Left kidney (tissue), 8 donors: ENCODE measurements around the gene ANGPTL2. TPM values are rescaled to one million over a fixed set of nuclear protein-coding genes. Genes with fewer than 3 reads are reported as not detected.
"Not testable (repeated sequence)": the region's sequence is repeated elsewhere in the genome, so short reads cannot be mapped to it uniquely, and the experiment has no call there.

ENCODE experiments used
- DNase-seq: peaks from one replicate; pipeline ENCODE4 v3.0.0-alpha.2; 2013
- long read RNA-seq, 8 donors: transcript quantifications; one replicate each; lab custom pipeline, GENCODE V29; 2026
- polyA plus RNA-seq: library from polyadenylated mRNA; unstranded; fragments of 120-200 nt; gene quantifications from one replicate; pipeline ENCODE4 v1.2.1, GENCODE V29; 2013; ENCODE audit not compliant: insufficient read length

ANGPTL2 gene, protein sequence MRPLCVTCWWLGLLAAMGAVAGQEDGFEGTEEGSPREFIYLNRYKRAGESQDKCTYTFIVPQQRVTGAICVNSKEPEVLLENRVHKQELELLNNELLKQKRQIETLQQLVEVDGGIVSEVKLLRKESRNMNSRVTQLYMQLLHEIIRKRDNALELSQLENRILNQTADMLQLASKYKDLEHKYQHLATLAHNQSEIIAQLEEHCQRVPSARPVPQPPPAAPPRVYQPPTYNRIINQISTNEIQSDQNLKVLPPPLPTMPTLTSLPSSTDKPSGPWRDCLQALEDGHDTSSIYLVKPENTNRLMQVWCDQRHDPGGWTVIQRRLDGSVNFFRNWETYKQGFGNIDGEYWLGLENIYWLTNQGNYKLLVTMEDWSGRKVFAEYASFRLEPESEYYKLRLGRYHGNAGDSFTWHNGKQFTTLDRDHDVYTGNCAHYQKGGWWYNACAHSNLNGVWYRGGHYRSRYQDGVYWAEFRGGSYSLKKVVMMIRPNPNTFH
- polyA plus RNA-seq, result 8.1 TPM
- long read RNA-seq, donor 1, partial matches to known transcripts, result 0 of 2 reads
- long read RNA-seq, donor 1, other reads (novel, unspliced or antisense), result 0 of 2 reads
- long read RNA-seq, donor 2, partial matches to known transcripts, result 0 of 2 reads
- long read RNA-seq, donor 2, other reads (novel, unspliced or antisense), result 0 of 2 reads
- long read RNA-seq, donor 3, partial matches to known transcripts, result 0 of 4 reads
- long read RNA-seq, donor 3, other reads (novel, unspliced or antisense), result 0 of 4 reads
- long read RNA-seq, donor 4, result 0 reads
- long read RNA-seq, donor 5, result 0 reads
- long read RNA-seq, donor 6, partial matches to known transcripts, result 11 of 11 reads
- long read RNA-seq, donor 6, other reads (novel, unspliced or antisense), result 0 of 11 reads
- long read RNA-seq, donor 7, partial matches to known transcripts, result 0 of 4 reads
- long read RNA-seq, donor 7, other reads (novel, unspliced or antisense), result 0 of 4 reads
- long read RNA-seq, donor 8, partial matches to known transcripts, result 0 of 1 reads
- long read RNA-seq, donor 8, other reads (novel, unspliced or antisense), result 0 of 1 reads

DNA sequence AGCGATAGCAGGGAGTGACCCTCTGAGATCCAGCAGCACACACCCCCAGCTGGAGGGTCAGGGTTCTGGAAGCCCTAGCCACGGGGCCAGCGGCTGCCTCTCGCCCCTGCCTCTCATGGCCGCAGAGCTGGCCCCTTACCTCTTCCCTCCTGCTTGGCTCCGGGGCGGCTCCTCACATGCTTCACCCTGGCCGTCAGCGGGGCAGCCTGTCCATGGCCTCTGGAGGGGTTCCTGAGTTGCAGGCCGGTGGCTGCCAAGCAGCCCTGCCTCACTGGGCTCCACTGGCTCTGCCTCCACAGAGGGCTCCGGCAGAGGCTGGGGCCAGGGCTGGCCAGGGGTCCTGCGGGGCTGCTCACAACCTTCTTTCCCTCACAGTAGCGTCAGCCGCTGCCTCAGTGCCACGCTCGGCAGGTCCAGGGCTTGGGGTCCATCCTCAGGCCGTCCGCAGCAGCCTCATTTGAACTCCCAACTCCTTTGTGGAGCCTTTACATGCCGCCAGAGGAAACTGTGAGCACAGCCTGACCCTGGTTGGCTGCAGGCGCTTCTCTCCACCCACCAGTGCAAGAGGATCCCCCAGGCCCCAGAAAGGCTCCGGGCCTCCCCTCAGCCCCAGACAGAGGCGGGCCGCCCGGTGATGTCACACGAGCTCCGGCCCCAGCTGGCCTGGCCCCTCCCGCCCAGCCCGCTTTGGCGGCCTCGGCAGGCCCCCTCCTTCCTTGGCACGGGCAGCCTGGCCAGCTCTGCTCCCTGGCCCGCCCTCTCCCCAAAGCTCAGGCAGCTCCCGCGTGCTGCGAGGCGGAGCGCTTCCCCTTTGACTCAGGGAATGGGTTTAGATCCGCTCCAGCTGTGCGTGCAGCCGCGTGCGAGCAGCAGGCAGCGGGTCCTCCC, at the start of gene ANGPTL2:
ANGPTL2 (minus strand) TSS at position 460 of the 888 bp plus-strand sequence. CDS start 13,904 bp downstream, outside the sequence.
- peak; percentile 88 for DNase-seq

DNA sequence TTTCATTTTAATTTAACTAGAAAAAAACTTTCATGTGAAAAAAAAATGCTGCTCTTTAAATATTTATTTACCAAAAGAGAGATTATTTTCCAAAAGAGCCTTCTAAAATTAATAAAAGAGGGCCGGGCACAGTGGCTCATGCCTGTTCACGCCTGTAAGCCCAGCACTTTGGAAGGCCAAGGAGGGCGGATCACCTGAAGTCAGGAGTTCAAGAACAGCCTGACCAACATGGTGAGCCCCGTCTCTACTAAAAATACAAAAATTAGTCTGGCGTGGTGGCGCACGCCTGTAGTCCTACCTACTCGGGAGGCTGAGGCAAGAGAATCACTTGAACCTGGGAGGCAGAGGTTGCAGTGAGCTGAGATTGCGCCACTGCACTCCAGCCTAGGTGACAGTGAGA, 48.9 kb upstream of the ANGPTL2 start:
- DNase-seq, result not testable (repeated sequence)

DNA sequence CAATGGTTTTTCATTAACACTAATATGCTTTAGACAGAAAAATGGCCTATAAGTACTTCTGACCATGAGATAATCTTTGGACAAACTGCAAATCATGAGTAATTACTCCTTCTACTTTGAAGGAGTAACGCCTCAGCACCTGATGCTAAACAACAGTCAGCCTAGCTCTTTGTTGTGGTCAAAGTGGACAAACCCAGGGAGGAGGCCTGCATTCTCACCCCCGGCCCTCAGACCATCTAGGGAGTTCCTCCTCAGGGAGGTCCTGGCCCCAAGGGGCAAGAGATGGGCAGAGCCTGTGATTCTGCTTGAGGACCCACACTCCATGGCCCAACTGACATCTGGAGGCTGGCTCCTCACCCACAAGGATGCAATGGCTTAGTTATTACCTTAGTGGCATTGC, 48.2 kb upstream of the ANGPTL2 start:
- DNase-seq, result no peak

DNA sequence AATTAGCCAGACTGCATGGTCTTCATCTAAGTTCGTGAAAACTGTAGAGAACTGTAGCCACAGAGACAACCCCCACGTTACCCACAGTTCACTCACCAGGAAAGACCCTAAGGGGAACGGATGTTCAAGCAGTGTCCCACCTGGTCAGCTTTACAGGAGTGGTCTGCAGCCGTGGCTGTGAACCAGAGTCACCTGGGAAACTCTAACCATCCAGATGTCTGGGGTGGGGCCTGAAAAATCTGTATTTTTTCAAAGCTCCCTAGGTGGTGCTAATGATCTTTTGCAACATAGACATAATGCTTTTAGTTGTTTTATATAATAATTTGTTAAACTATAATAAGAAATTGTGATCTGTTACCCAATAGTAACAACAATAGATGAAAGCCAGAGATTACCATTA, 47.7 kb upstream of the ANGPTL2 start:
- no peak for DNase-seq

DNA sequence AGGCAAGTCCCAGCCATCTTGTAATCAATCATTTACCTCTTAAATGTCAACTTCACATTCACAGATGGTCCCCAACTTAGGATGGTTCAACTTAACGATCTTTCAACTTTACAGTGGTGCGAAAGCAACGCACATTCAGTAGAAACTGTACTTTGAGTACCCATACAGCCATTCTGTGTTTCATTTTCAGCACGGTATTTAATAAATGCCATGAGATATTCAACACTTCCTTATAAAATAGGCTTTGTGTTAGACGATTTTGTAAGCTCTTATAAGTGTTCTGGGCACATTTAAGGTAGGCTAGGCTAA, 47.1 kb upstream of the ANGPTL2 start:
- no peak for DNase-seq

DNA sequence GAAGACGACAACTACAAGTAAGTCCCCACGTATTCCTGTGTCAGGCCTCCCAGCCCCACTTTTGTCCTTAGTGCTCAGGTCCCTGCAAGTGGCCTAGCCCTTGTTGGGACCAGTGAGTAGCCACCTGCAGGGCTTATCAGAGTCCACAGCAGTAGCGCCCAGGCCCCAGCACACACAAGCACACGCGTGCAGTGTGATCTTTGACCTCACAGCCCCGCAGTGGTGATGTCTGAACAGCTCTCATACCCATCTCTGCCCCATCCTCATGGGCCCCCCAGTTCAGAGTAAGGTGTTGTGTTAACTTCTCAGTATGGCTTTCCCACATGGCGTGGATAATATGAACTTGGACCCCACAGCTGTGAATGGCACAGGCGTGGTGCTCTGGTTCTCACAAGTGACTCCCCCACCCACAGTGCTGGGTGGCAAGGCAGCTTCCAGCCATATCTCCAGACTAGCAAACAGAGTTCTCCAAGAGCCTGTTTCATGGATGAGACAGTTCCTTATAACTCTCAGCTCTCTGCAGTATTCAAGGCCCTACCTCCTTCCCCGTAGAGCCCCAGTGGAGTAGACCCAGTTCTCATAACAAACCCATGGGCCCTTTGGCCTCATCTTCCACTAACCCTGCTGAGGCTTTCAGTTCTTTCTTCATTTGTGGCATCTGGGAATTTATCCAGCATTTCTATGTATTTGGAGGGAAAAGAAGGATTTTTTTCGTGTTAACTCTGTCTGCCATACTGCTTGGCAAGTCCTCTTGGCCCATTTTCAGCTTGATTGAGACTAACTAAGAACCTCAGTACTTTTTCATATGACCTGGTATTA, 46.5 kb upstream of the ANGPTL2 start:
- DNase-seq, result no peak

DNA sequence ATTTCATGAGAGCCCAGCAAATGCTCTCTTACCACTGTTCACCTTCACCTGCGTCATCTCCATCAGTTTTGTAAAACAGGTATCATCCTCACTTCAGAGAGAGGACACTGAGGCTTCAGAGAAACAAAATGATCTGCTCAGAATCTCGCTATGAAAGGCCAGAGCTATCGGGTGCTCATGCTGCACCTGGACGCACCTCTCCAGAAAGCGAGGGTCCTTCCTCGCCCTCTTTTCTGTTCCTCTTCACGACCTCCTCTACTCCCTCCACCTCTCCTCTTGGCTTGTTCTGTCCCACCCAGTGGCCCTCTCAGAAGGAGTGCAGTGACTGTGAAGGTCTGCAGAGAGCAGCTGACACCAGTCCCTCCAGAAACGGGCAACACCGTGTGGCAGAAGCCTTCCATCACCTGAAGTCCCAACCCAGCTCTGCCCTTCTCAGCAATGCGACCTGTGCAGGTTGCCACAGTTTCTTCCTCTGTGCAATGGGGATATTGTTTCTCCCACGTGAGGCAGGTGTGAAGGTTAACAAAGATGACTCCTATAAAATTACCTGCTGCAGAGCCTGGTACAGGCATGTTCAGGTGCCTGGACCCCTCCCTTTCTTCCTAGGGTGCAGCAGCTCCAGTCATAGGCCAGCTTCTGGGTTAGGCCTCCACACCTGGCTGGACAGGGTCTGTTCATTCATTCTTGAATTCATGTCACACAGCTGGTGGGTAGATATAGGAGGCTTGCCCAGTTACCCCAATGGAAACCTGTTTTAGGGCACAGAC, 45.3 kb upstream of the ANGPTL2 start:
- no peak for DNase-seq

DNA sequence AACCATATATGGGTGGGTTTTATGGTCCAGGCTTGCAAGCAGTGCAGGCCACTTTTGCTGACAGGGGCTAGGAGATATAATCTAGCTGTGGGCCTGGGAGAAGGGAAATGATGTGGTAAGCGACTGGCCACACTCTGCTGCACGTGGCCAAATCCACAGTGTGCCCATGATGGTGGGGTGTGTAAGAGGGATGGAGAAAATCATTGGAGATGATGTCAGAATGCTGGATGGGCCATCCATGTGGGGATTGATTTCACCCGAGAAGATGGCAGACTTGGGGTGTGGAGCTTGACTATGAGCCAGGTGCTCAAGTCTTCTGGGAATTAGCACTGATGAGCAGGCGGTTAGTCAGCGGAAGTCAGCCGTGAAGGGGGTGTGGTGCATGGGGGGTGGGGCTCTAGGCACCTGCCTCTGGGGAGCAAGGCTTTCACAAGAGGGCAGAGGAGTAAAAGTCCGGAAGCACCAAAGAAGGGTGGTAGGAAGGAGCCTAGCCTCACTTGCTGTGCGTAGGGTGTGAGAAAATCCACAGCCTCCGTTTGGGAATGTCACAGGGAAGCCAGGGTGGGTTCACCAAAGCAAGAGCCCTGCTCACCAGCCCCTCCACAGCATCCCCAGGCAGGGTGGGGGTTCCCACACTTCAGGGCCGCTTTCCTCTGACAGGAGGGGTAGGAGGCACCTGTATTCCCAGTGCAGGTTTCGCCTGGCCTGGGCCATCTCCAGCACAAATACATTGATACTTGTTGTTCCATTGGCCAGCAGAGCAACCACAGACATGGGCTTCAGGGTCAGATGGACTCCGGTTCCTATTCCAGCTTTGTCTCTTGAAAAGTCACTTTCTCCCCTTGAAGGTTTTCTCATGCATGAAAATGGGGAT, 44.5 kb upstream of the ANGPTL2 start:
- no peak for DNase-seq

DNA sequence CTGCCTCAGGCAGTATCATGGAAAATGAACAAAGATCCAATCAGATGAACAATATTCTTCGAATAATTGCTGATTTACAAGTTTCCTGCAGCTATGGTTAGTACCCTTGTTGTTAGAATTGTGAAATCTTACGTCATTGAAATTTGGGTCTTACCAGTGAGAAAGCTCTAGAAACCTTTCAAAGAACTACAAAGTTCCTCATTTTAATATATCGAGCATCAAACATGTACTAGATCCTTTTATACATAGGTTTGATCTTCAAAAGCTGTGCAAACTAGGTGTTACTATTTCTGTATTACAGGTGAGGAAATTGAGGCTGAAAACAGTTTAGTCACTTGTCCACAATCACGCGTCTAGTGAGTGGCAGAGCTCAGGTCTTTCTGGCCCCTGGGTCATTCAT, 43.7 kb upstream of the ANGPTL2 start:
- DNase-seq, result no peak

DNA sequence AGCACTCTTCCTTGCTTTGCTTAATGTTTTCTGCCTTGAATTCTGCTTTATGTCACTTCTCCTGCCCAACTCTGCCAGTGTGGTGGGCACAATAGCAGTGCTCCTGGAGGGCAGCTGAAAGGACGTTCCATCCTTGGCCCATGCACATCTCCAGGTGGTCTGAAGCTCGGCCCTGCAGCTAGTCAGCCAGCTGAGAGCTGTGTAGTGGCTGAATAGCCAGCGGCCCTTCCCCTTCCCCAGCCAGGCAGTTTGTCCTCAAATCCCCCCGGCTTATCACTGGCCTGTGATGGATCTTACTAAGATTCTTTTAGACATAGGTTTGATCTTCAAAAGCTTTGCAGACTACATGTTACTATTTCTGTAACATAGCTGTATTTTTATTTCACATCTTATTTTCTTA, 42.7 kb upstream of the ANGPTL2 start:
- no peak for DNase-seq

DNA sequence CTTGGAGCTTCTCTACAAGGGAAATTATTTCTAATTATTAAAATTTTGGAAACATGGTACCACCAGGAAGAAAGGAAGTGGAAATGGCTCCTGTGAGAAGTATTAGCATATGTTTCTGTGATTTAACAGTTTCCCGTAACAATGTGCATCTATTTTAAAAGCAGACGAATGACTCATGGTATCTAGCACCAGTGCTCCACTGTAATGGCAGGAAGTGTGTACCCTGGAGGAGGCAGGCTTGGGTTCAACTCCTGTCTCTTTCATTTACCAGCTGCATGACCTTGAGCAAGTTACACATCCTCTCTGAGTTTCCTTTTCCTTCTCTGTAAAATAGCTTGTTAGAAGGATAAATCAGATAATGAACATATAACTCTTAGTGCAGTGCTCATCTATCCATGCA, 41.0 kb upstream of the ANGPTL2 start:
- no peak for DNase-seq

DNA sequence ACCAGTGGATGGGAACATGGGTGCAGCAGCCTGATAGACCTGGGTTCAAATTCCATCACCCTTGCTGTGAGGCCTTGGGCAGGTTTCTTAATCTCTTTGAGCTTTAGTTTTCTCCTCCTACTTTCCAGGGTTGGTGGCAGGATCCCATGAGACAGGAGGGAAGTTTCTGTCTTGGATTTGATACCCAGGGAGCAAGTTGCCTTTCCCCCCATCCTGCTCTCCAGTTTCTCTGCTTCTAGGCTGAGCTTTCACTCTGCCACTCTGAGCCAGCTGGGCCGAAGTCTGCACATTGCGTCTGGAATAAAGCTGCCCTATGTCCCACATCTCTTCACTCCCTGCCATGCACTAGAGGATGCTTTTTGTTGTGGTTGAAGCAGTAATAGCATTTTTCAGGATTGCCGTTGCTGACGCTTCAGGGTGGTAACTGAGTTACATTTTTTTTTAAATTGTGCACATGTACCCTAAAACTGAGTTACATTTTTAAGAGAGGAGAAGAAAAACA, 40.5 kb upstream of the ANGPTL2 start:
- DNase-seq, result no peak

DNA sequence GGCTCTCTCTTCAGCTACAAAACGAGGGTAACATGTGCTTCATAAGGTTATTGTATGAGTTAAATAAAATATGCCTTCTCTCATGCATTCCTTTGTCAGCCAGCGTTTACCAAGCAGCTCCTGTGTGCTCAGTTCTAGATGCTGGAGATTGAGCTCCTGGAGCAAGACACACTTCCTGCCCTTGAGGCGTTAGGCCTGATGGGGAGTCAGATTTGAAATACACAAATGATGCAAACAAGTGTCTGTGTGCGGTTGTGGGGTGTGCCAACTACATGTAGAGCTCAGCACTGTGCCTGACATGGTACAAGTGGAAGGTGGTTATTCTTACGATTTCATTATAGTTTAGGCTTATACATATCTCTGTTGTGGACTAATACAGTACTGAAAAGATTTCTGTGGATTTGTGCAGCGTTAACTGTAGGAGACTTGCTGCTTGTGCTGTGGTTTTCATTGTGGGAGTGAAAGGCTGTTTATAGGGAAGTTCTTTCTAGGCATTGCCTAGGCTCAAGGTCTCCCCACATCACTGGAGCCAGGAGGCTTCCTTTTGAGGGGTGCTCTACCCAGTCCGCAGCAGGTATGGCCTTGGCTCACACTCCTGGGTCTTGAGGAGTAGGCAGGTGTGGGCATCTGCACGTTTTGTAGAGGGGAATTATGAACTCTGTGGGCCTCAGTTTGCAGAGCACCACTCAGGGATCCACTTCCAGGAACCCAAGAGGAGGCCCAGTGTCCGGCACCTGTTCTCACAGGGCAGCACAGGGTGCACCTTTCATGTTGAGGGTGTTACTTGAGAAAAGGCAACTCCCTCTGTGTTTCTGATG, 39.8 kb upstream of the ANGPTL2 start:
- DNase-seq, result no peak

DNA sequence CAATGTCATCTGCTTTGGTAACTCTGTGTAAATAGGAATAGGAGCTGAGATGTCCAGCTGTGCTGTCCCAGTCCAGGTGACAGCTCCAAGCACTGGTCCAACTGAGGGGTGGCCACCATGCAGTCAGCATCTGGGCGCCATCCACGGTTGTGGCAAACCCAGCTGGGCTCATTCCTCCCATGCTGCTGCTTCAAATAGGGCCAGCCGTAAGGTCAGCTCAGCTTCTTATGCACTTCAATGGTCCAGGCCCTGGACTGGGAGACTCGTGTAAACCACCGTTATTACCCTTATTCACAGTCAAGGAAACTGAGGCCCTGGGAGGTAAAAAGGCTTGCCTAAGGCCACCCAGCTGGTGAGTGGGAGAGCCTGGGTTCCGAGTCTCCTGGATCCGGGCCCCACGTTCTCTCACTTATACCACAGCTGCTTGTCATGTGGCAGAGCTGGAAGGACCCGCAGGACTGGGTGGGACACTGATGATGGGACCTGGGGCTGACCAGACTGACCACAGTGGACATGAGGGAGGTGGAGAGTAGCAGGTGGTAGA, 38.7 kb upstream of the ANGPTL2 start:
- DNase-seq, result no peak

DNA sequence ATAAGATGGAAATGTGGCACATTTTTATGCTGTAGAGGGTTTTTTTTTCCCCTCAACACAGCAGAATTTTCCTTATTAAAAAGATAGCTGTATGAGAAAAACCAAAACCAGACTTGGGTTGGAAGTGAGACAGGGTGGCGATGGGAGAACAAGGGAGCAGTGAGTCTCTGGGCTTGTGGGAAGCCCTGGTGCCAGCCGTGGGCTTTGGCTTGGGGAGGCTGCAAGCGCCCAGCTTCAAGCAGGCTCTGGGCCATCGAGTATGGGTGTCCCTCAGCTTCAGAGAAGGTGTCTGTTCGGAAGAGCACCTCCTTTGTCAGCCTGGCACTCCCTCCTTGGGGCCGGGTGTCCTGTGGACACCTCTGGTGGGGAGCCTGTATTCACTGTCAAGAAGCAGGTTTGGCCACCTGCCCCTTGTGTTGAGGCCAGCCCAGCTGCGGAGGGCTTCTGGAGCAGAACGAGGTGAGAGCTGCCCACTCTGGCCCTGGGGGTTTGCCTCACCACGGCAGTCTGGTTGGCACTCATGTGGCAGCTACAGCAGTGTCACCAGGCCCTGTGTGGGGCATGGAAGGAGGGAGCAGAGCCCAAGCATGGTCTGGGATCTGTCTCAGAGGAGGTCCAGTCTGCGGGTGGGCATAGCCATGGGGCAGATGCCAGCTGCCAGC, 37.6 kb upstream of the ANGPTL2 start:
- no peak for DNase-seq

DNA sequence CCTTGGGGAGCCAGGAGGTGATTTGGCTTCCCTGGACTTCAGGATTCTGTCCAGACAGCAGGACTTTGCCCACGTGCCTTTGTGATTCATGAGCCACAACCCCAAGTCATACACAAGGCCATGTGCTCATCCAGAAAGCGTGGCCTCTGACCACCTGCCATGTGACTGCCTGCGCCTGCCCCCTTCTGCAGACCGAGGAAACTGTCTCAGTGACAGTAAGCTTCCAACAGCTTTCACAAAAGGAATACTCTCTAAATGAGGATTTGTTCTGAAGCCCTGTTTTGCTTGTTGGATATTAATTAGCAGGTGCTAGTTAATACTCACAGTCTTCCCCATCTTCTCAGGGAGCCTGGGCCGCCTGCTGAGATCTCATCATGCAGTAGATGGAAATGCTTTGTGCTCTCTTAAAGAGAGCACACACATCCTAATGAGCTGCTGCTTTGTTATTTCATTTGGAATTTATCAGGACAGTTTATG, 36.9 kb upstream of the ANGPTL2 start:
- DNase-seq, result no peak

DNA sequence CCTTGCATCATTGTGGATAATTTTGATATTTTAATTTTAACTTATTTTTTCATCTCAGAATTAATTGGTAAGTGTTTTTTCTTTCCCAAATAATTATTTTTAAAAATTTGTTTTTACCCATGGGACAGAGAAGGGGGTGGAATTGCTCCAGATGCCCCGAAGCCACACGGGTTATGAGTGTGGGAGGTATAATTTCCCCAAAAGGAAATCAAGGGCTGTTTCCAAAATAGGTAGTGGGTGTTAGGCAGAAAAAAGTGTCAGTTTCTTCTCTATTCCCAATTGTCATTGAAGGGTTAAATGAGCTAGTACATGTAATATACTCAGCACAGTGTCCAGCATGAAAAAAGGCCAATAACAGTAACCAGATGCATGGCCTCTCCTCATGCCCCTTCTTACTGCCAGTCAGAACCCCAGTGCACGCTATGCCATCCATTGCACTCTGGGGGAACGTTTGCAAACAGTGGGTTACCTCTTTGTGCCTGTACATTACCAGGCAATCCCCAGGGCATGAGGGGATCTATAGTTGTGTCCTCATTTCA, 36.4 kb upstream of the ANGPTL2 start:
- no peak for DNase-seq
